Measurements from ENCODE around the gene IL22RA1.

Gene IL22RA1, protein sequence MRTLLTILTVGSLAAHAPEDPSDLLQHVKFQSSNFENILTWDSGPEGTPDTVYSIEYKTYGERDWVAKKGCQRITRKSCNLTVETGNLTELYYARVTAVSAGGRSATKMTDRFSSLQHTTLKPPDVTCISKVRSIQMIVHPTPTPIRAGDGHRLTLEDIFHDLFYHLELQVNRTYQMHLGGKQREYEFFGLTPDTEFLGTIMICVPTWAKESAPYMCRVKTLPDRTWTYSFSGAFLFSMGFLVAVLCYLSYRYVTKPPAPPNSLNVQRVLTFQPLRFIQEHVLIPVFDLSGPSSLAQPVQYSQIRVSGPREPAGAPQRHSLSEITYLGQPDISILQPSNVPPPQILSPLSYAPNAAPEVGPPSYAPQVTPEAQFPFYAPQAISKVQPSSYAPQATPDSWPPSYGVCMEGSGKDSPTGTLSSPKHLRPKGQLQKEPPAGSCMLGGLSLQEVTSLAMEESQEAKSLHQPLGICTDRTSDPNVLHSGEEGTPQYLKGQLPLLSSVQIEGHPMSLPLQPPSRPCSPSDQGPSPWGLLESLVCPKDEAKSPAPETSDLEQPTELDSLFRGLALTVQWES

DNA sequence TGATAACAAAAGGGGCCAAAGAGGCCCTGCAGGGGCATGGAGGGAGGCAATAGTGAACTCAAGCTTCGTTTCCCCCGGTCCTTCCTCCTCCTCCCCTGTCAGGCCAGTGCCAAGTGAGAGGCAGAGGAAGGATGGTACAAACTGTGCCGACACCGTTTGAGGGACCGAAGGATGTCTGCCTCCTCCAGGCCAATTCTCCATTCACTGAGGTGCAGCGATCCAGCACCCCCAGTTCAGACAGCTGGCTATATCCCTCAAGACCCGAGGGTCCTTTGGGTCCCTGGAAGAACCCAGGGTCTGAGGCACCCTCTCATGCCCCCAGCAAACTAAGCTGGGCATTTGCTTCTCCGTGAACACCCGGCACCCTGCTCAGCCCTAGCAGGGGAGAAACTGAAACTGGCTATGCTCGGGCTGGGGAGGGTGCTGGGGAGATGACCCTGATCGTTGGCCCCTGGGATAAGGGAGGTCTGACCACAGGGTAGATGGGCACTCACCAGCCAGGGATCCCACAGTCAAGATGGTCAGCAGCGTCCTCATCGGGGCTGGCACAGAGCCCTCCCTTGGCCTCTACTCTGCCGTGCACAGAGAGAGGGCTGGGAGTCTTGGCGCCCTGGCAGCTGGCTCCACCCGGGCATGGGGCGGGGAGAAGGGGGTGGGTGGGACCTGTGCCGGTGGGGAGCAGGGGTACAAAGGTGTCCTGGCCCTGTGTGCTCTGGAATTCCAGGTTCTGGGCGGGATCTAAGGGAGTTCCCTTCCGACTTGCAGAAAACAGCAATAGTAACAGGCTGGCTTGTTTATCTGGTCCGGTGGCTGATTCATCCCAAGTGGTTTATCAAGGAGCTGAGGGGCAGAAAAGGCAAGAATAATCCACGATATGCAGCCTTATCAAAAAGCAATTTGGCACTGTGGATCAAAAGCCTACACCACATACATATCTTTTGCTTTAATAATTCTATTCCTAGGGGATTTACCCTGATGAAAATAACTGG lies at the start of gene IL22RA1:
Gene IL22RA1, minus strand, starts transcription at position 595 of the 989 bp plus-strand sequence. Its CDS starts 58 bp downstream, at position 537.
- H3K27ac ChIP-seq (ENCODE audit: low read length) = peak within 1 kb of the TSS; percentile 67
- H3K36me3 ChIP-seq (ENCODE audit: control insufficient read depth in 1 of 2, insufficient read depth in 2 of 2, low read length in 2 of 2) = no peaks in the 10 kb centered on the region
- no peaks in the 10 kb centered on the region for H3K4me1 ChIP-seq (ENCODE audit: control insufficient read depth in 1 of 2, insufficient read depth in 2 of 2, low read length in 2 of 2)
- peak within 1 kb of the TSS; percentile 46 to 67 for H3K4me3 ChIP-seq (ENCODE audit: low read depth in 1 of 2, low read length in 2 of 2)
- no peaks in the 10 kb centered on the region for H3K9me3 ChIP-seq (ENCODE audit: control insufficient read depth in 1 of 2, low read length in 2 of 2)
- H3K27me3 ChIP-seq (ENCODE audit: low read depth, low read length) = no peaks in the 10 kb centered on the region

DNA sequence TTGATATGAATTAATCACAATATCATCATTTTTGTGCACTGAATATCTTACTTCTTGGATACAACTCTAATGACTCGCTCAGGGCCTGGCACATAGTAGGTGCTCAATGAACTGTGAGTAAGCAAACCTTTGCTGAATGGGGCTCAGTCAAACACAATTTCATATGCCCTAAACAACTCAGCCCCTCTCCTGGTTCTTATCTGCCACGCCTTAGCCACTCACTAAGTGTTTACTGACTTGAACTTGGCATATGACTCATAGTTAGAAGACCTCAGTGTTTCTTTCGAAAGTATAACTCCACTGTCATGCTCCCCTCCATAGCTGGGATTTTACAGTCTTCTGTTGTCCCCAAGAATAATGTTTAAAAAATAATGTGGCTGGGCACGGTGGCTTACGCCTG lies 48.9 kb upstream of the IL22RA1 start:
- Histone ChIP-seq H3K27ac (ENCODE audit: low read length) (no peak overlapping the region), H3K4me1 (ENCODE audit: control insufficient read depth in 1 of 2, insufficient read depth in 2 of 2, low read length in 2 of 2) (peaks cover 0 to 5% of the 10 kb centered on the region in 2 donors), H3K36me3 (ENCODE audit: control insufficient read depth in 1 of 2, insufficient read depth in 2 of 2, low read length in 2 of 2) (no peaks in the 10 kb centered on the region), H3K9me3 (ENCODE audit: control insufficient read depth in 1 of 2, low read length in 2 of 2) (no peaks in the 10 kb centered on the region), H3K27me3 (ENCODE audit: low read depth, low read length) (peaks cover 5% of the 10 kb centered on the region), H3K4me3 (ENCODE audit: low read depth in 1 of 2, low read length in 2 of 2) (no peak overlapping the region)

DNA sequence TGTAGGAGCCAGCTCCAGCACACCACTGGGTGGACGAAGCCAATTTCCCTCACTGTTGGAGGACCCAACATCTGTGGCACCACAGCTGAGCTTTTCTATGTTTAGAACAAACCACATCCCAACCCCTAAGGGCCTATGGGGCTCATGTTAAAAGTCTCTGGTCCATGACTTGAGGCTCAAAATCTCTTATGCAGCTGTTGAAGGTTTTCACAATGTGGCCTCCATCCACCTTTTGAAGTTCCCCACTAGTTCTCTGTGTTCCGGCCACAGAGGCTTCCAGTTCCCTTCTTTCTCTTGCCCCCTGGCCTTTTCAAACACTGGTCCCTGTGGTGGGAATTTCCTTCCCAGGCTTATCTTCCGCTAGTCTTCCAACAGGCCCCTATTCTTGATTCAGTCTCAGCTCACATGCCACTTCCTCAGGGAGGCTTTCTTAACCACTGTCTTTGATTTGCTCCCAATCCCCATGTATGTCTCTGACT lies 48.1 kb upstream of the IL22RA1 start:
- Histone ChIP-seq H3K27ac (ENCODE audit: low read length) (no peak overlapping the region), H3K4me3 (ENCODE audit: low read depth in 1 of 2, low read length in 2 of 2) (no peak overlapping the region), H3K9me3 (ENCODE audit: control insufficient read depth in 1 of 2, low read length in 2 of 2) (no peaks in the 10 kb centered on the region), H3K36me3 (ENCODE audit: control insufficient read depth in 1 of 2, insufficient read depth in 2 of 2, low read length in 2 of 2) (no peaks in the 10 kb centered on the region), H3K27me3 (ENCODE audit: low read depth, low read length) (peaks cover 9% of the 10 kb centered on the region), H3K4me1 (ENCODE audit: control insufficient read depth in 1 of 2, insufficient read depth in 2 of 2, low read length in 2 of 2) (peaks cover 0 to 5% of the 10 kb centered on the region in 2 donors)

DNA sequence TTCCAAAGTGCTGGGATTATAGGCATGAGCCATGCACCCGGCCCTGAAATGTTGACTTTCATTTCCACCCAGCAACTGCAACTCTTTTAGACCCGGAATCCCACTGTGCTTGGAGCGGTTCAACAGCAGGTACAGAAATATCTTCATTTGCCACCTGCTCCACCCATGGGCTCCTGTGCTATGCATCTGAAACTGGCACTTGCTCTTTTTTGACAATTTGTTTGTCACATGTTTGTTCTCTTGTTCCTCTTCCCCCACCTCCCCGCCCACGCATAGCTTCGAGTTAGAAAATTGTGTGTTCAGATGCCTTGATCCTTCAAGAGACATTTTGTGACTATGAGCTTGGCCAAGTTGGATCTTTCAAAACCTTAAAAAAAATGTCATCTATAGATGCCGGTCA lies 46.6 kb upstream of the IL22RA1 start:
- H3K4me1 ChIP-seq (ENCODE audit: control insufficient read depth in 1 of 2, insufficient read depth in 2 of 2, low read length in 2 of 2) = peaks cover 0 to 5% of the 10 kb centered on the region in 2 donors

DNA sequence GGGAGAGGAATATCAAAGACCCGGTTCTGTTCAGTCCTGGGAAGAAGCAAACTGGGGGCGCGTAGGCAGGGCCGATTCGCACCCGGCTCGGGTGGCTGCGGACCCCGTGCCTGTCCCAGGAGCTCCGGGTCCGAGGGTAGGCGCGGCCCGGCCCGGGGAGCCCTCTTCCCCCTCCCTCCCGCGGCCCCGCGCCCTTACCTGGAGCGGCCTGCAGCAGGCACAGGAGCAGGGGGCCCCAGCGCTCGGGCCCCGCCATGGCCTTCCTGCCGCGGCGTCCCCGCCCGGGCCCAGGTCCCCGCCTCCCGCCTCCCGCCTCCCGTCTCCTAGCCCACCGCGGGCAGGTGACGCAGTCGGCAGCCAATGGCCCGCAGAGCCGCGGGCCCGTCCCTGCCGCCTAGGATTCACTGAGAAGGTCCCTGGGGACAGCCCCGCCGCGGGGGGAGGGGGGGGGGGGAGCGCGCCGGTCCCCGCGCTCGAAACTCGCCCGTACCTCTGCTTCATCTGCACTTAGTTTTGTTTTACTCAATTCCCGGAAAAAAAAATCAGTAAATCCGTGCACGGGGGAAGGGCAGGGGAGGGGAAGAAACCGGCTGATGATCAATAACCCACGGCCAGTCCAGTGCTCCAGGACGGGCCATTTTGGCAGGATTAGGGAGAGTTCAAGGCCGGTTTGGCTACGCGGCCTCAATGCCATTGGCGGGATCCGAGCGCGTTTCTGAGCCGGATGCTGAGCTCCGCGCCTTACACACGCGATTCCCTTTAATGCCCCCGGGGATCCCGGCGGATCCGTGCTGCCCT lies 44.3 kb upstream of the IL22RA1 start, which contains the start of gene IFNLR1:
Gene IFNLR1, minus strand, starts transcription at position 297 of the 798 bp plus-strand sequence. Its CDS starts 41 bp downstream, at position 256.
- Histone ChIP-seq H3K27me3 (ENCODE audit: low read depth, low read length) (peaks cover 9% of the 10 kb centered on the region), H3K27ac (ENCODE audit: low read length) (no peak within 1 kb of the TSS)

More for the DNA sequence above, 46.6 kb upstream of the IL22RA1 start:
- H3K27ac ChIP-seq (ENCODE audit: low read length) = no peak overlapping the region
- peaks cover 9% of the 10 kb centered on the region for H3K27me3 ChIP-seq (ENCODE audit: low read depth, low read length)
- H3K9me3 ChIP-seq (ENCODE audit: control insufficient read depth in 1 of 2, low read length in 2 of 2) = no peaks in the 10 kb centered on the region
- no peak overlapping the region for H3K4me3 ChIP-seq (ENCODE audit: low read depth in 1 of 2, low read length in 2 of 2)
- no peaks in the 10 kb centered on the region for H3K36me3 ChIP-seq (ENCODE audit: control insufficient read depth in 1 of 2, insufficient read depth in 2 of 2, low read length in 2 of 2)

DNA sequence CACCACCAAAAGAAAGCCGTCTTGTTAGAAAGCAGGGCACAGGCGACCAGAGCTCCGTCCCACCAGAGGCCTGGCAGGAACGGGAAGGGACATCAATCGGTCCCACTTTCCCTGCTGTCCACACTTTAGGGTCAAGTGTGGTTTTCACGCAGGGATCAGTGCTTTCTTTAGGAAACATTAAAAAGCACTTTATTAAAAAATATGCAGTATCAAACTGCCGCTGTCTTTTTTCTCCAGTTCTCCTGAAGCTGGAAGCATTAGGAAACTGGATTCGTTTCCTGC lies 43.7 kb upstream of the IL22RA1 start:
- no peaks in the 10 kb centered on the region for H3K36me3 ChIP-seq (ENCODE audit: control insufficient read depth in 1 of 2, insufficient read depth in 2 of 2, low read length in 2 of 2)
- peak overlapping the region; percentile 55 to 65 for H3K4me3 ChIP-seq (ENCODE audit: low read depth in 1 of 2, low read length in 2 of 2)
- peaks cover 0 to 5% of the 10 kb centered on the region in 2 donors for H3K4me1 ChIP-seq (ENCODE audit: control insufficient read depth in 1 of 2, insufficient read depth in 2 of 2, low read length in 2 of 2)
- H3K9me3 ChIP-seq (ENCODE audit: control insufficient read depth in 1 of 2, low read length in 2 of 2) = no peaks in the 10 kb centered on the region
- H3K27ac ChIP-seq (ENCODE audit: low read length) = no peak overlapping the region
- peaks cover 9% of the 10 kb centered on the region for H3K27me3 ChIP-seq (ENCODE audit: low read depth, low read length)

More for the DNA sequence above, 44.3 kb upstream of the IL22RA1 start, which contains the start of gene IFNLR1:
- Histone ChIP-seq H3K9me3 (ENCODE audit: control insufficient read depth in 1 of 2, low read length in 2 of 2) (no peaks in the 10 kb centered on the region), H3K4me1 (ENCODE audit: control insufficient read depth in 1 of 2, insufficient read depth in 2 of 2, low read length in 2 of 2) (peaks cover 0 to 5% of the 10 kb centered on the region in 2 donors), H3K4me3 (ENCODE audit: low read depth in 1 of 2, low read length in 2 of 2) (peak within 1 kb of the TSS; percentile 65 to 67), H3K36me3 (ENCODE audit: control insufficient read depth in 1 of 2, insufficient read depth in 2 of 2, low read length in 2 of 2) (no peaks in the 10 kb centered on the region)

DNA sequence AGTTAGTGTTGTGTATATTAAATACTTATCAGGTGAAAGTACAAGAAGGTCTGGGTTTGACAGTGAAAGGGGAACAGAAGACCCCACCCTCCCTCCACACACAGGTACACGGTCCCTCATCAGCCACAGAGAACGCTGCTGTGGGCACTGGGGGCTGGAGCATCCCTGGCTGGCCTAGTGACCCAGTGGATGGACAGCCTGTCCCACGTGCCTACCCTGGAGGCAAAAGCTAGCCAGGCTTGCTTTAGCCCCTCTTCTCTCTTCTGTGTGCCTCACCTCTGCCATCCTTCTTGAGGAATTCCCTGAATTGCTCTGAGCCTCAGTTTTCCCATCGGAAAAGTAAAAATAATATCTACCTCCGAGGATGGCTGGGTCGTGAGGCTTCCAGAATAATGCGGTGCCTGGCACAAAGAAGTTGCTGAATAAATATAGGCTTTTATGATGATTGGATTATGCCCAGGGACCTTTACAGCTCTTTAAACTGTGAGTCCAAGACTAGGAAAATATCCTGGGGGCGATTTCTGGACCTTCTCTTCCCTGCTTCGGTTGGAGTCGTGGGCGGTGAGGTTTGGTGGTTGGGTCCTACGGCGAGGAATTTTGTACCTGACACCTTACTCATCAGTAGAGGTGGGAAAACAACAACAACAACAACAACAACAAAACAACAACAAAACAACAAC lies 43.2 kb upstream of the IL22RA1 start:
- Histone ChIP-seq H3K9me3 (ENCODE audit: control insufficient read depth in 1 of 2, low read length in 2 of 2) (no peaks in the 10 kb centered on the region), H3K27me3 (ENCODE audit: low read depth, low read length) (peaks cover 9% of the 10 kb centered on the region), H3K36me3 (ENCODE audit: control insufficient read depth in 1 of 2, insufficient read depth in 2 of 2, low read length in 2 of 2) (no peaks in the 10 kb centered on the region), H3K4me3 (ENCODE audit: low read depth in 1 of 2, low read length in 2 of 2) (peak overlapping the region in 1 of 2 donors; percentile 55), H3K27ac (ENCODE audit: low read length) (no peak overlapping the region), H3K4me1 (ENCODE audit: control insufficient read depth in 1 of 2, insufficient read depth in 2 of 2, low read length in 2 of 2) (peaks cover 0 to 5% of the 10 kb centered on the region in 2 donors)

DNA sequence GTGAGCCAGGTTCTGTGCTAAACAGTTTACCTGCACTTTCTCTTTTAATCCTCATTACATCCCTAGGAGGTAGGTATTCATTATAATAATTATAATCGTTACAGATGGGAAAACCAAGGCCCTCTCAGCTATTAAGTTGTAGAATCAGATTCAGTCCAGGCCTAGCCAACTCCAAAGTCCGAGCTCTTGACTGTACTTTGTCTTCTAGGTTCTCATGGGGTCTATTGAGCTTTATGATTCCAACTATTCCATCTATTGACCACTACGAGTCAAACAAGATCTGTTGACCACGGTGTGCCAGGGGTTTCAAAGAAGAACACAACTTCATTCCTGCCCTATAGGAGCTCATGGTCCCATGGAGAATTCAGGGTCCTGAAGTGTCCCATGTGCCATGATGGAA lies 42.1 kb upstream of the IL22RA1 start:
- Histone ChIP-seq H3K27me3 (ENCODE audit: low read depth, low read length) (peaks cover 9% of the 10 kb centered on the region), H3K9me3 (ENCODE audit: control insufficient read depth in 1 of 2, low read length in 2 of 2) (no peaks in the 10 kb centered on the region), H3K4me1 (ENCODE audit: control insufficient read depth in 1 of 2, insufficient read depth in 2 of 2, low read length in 2 of 2) (peaks cover 0 to 5% of the 10 kb centered on the region in 2 donors), H3K36me3 (ENCODE audit: control insufficient read depth in 1 of 2, insufficient read depth in 2 of 2, low read length in 2 of 2) (no peaks in the 10 kb centered on the region), H3K27ac (ENCODE audit: low read length) (no peak overlapping the region), H3K4me3 (ENCODE audit: low read depth in 1 of 2, low read length in 2 of 2) (no peak overlapping the region)

DNA sequence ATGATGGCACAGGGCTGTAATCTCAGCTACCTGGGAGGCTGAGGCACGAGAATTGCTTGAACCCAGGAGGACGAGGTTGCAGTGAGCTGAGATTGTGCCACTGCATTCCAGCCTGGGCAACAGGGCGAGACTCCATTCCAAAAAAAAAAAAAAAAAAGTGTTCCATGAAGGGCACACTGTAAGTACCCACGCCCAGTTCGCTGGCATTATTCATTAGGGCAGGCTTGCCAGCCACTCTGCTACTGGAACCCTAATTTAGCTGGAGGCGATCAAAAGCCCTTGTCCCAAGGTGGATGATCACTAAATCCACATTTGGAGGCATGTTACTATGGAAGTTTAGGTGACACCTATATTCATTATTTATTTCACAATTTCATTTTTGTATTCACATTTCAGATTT lies 39.1 kb upstream of the IL22RA1 start:
- Histone ChIP-seq H3K4me1 (ENCODE audit: control insufficient read depth in 1 of 2, insufficient read depth in 2 of 2, low read length in 2 of 2) (no peaks in the 10 kb centered on the region), H3K9me3 (ENCODE audit: control insufficient read depth in 1 of 2, low read length in 2 of 2) (no peaks in the 10 kb centered on the region), H3K27ac (ENCODE audit: low read length) (no peak overlapping the region)

DNA sequence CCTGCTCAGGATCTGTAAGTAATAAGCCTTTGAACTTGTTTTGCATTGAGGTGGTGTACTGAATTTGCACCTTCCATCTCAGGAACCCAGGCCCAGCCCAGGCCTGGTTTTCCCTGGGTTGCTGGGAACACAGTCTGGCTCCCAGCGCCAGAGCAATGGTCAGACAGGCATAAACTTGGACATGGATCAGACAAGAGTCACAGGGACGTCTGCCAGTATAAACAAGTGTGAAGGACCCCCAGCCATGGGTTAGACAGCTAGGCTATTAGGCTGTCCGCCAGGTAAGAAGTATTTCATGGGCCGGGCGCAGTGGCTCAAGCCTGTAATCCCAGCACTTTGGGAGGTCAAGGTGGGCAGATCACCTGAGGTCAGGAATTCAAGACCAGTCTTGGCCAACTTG lies 38.7 kb upstream of the IL22RA1 start:
- H3K4me1 ChIP-seq (ENCODE audit: control insufficient read depth in 1 of 2, insufficient read depth in 2 of 2, low read length in 2 of 2) = no peaks in the 10 kb centered on the region
- H3K27ac ChIP-seq (ENCODE audit: low read length) = no peak overlapping the region
- peaks cover 1% of the 10 kb centered on the region for H3K27me3 ChIP-seq (ENCODE audit: low read depth, low read length)
- no peaks in the 10 kb centered on the region for H3K9me3 ChIP-seq (ENCODE audit: control insufficient read depth in 1 of 2, low read length in 2 of 2)
- no peaks in the 10 kb centered on the region for H3K36me3 ChIP-seq (ENCODE audit: control insufficient read depth in 1 of 2, insufficient read depth in 2 of 2, low read length in 2 of 2)
- no peak overlapping the region for H3K4me3 ChIP-seq (ENCODE audit: low read depth in 1 of 2, low read length in 2 of 2)

More for the DNA sequence above, 39.1 kb upstream of the IL22RA1 start:
- Histone ChIP-seq H3K27me3 (ENCODE audit: low read depth, low read length) (peaks cover 5% of the 10 kb centered on the region), H3K4me3 (ENCODE audit: low read depth in 1 of 2, low read length in 2 of 2) (no peak overlapping the region), H3K36me3 (ENCODE audit: control insufficient read depth in 1 of 2, insufficient read depth in 2 of 2, low read length in 2 of 2) (no peaks in the 10 kb centered on the region)
